Hepatocyte (in vitro differentiated cells): ENCODE measurements around the gene MAPK8IP3. TPM values are rescaled to one million over a fixed set of nuclear protein-coding genes. Genes with fewer than 3 reads are reported as not detected.

ENCODE experiments used
- DNase-seq: peaks from one replicate; pipeline ENCODE4 v3.0.0-alpha.2; 2016; ENCODE audit warnings: low spot score
- H2AFZ ChIP-seq: fragments of 200-600 bp; sonication (generic); 2 replicates; pipeline ENCODE4 v1.6.0; 2016; ENCODE audit warnings: antibody characterized with exemption, mild to moderate bottlenecking
- H3K27ac ChIP-seq: fragments of 200-600 bp; sonication (generic); 2 replicates; pipeline ENCODE4 v1.5.1; 2016; ENCODE audit warnings: mild to moderate bottlenecking
- H3K27me3 ChIP-seq: fragments of 200-600 bp; sonication (generic); 2 replicates; pipeline ENCODE4 v1.6.1; 2016
- H3K36me3 ChIP-seq: fragments of 200-600 bp; sonication (generic); replicated peaks from 2 replicates; pipeline ENCODE4 v1.5.1; 2016; ENCODE audit warnings: low read depth; ENCODE audit not compliant: insufficient read depth
- H3K4me1 ChIP-seq: fragments of 200-600 bp; sonication (generic); 2 replicates; pipeline ENCODE4 v1.5.1; 2016; ENCODE audit warnings: mild to moderate bottlenecking, moderate library complexity; ENCODE audit not compliant: insufficient read depth
- H3K4me2 ChIP-seq: fragments of 200-600 bp; sonication (generic); 2 replicates; pipeline ENCODE4 v1.6.0; 2016
- H3K4me3 ChIP-seq: fragments of 200-600 bp; sonication (generic); 2 replicates; pipeline ENCODE4 v1.5.1; 2016; ENCODE audit warnings: mild to moderate bottlenecking
- H3K79me2 ChIP-seq: fragments of 200-600 bp; sonication (generic); 2 replicates; pipeline ENCODE4 v1.6.0; 2017; ENCODE audit warnings: mild to moderate bottlenecking
- H3K9me2 ChIP-seq: fragments of 200-600 bp; sonication (generic); replicated peaks from 2 replicates; pipeline ENCODE4 v1.6.0; 2017; ENCODE audit warnings: mild to moderate bottlenecking; ENCODE audit not compliant: insufficient read depth
- H3K9me3 ChIP-seq: fragments of 200-600 bp; sonication (generic); 2 replicates; pipeline ENCODE4 v1.5.1; 2016; ENCODE audit warnings: low read depth, mild to moderate bottlenecking
- H4K20me1 ChIP-seq: fragments of 200-600 bp; sonication (generic); 2 replicates; pipeline ENCODE4 v1.6.0; 2016; ENCODE audit warnings: mild to moderate bottlenecking; ENCODE audit not compliant: insufficient read depth, poor library complexity, severe bottlenecking
- CTCF ChIP-seq: fragments of 200-600 bp; sonication (generic); IDR thresholded peaks from 2 replicates; pipeline ENCODE4 v1.5.1; 2016; ENCODE audit warnings: antibody characterized with exemption, mild to moderate bottlenecking; ENCODE audit not compliant: poor library complexity
- EZH2 ChIP-seq: fragments of 200-600 bp; sonication (generic); IDR thresholded peaks from 2 replicates; pipeline ENCODE4 v1.6.1; 2016; ENCODE audit warnings: antibody characterized with exemption, mild to moderate bottlenecking, borderline replicate concordance
- EZH2phosphoT487 ChIP-seq: fragments of 200-600 bp; sonication (generic); IDR thresholded peaks from one replicate; pipeline ENCODE4 v1.6.1; 2018; ENCODE audit warnings: antibody characterized with exemption, mild to moderate bottlenecking, low read depth, moderate library complexity; ENCODE audit not compliant: unreplicated experiment, severe bottlenecking
- WGBS: methylation state at CpG from one replicate; pipeline ENCODE4 v1.1.6; 2016; ENCODE audit warnings: low lambda C conversion rate; ENCODE audit errors: missing lambda C conversion rate; 5-methylcytosine and 5-hydroxymethylcytosine counted together
- polyA plus RNA-seq: library from polyadenylated mRNA; unstranded; fragments of >200 nt; fragmentation: Nextera tagmentation; extraction: Ambion mirVana; gene quantifications from 2 replicates; pipeline ENCODE4 v1.2.1, GENCODE V29; 2016
- total RNA-seq: library from RNA; depleted of rRNA; stranded (reverse); fragments of >200 nt; gene quantifications from 2 replicates; pipeline ENCODE4 v1.2.3, GENCODE V29; 2014

MAPK8IP3 gene
- total and polyA plus RNA-seq, 2 experiments from 2014 or later = 42.3 to 44.9 TPM

GRCh38 chr16:1687427-1688316 is 18.3 kb upstream of the MAPK8IP3 start:
- Histone ChIP-seq H4K20me1 (no peaks in the 10 kb centered on the region), H3K79me2 (peaks cover 83% of the 10 kb centered on the region), H3K4me2 (no peak overlapping the region), H3K4me1 (peaks cover 32% of the 10 kb centered on the region), H3K9me3 (no peaks in the 10 kb centered on the region), H3K9me2 (no peaks in the 10 kb centered on the region), H3K36me3 (no peaks in the 10 kb centered on the region), H3K27me3 (no peaks in the 10 kb centered on the region), H2AFZ (no peak overlapping the region), H3K4me3 (no peak overlapping the region), H3K27ac (peak overlapping the region; percentile 95)
- no peak for TF ChIP-seq EZH2phosphoT487
- TF ChIP-seq EZH2 = no peak
- 87% methylated on average over 17 of the region's 17 CpGs for WGBS
- no peak for DNase-seq

GRCh38 chr16:1688807-1689560 is 17.0 kb upstream of the MAPK8IP3 start:
- 45% methylated on average over 10 of the region's 10 CpGs for WGBS
- peaks cover 81% of the 10 kb centered on the region for H3K79me2 ChIP-seq

GRCh38 chr16:1689853-1690252 is 16.1 kb upstream of the MAPK8IP3 start:
- Histone ChIP-seq H3K9me2 (no peaks in the 10 kb centered on the region), H3K79me2 (peaks cover 79% of the 10 kb centered on the region)

More at GRCh38 chr16:1688807-1689560, 17.0 kb upstream of the MAPK8IP3 start:
- H3K9me2 ChIP-seq = no peaks in the 10 kb centered on the region
- no peaks in the 10 kb centered on the region for H4K20me1 ChIP-seq
- H3K27me3 ChIP-seq = no peaks in the 10 kb centered on the region
- no peak overlapping the region for H3K4me3 ChIP-seq
- peak overlapping the region; percentile 62 for H3K4me2 ChIP-seq
- no peak overlapping the region for H2AFZ ChIP-seq
- peak; percentile 91 for DNase-seq
- H3K9me3 ChIP-seq = no peaks in the 10 kb centered on the region
- no peaks in the 10 kb centered on the region for H3K36me3 ChIP-seq
- H3K4me1 ChIP-seq = peaks cover 32% of the 10 kb centered on the region
- peak overlapping the region; percentile 97 for H3K27ac ChIP-seq
- TF ChIP-seq EZH2 = no peak
- no peak for TF ChIP-seq CTCF
- TF ChIP-seq EZH2phosphoT487 = no peak

More at GRCh38 chr16:1689853-1690252, 16.1 kb upstream of the MAPK8IP3 start:
- no peaks in the 10 kb centered on the region for H4K20me1 ChIP-seq
- H2AFZ ChIP-seq = no peak overlapping the region
- no peaks in the 10 kb centered on the region for H3K9me3 ChIP-seq
- H3K27me3 ChIP-seq = no peaks in the 10 kb centered on the region
- H3K36me3 ChIP-seq = no peaks in the 10 kb centered on the region
- no peak overlapping the region for H3K4me3 ChIP-seq
- H3K4me2 ChIP-seq = peak overlapping the region; percentile 62
- 79% methylated on average over 13 of the region's 13 CpGs for WGBS
- DNase-seq = peak; percentile 40
- TF ChIP-seq CTCF = no peak
- no peak for TF ChIP-seq EZH2
- no peak for TF ChIP-seq EZH2phosphoT487
- peaks cover 32% of the 10 kb centered on the region for H3K4me1 ChIP-seq
- H3K27ac ChIP-seq = peak overlapping the region; percentile 97
